AG08395 (cell line): ENCODE measurements around the gene GJB1.
"Not testable (repeated sequence)": the region's sequence is repeated elsewhere in the genome, so short reads cannot be mapped to it uniquely, and the experiment has no call there.

Experiments
- DNase-seq: peaks from one replicate; pipeline ENCODE4 v3.0.0; 2012; ENCODE audit warnings: mixed read lengths, low spot score

The GJB1 gene

GRCh38 chrX:71256051-71256450, 33.0 kb downstream of the GJB1 start:
- no peak for DNase-seq

DNA sequence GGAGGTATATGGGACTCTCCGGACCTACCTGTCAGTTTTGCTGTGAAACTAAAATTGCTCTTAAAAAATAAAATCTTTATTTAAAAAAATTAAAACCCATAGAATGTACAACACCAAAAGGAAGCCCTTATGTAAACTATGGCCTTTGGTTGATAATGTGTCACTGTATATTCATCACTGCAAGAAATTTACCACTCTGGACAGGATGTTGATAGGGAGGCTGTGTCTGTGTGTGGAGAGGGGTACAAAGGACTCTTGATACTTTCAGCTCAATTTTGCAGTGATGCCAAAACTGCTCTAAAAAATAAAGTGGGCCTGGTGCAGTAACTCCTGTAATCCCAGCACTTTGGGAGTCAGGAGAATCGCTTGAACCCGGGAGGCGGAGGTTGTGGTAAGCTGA, 33.8 kb downstream of the GJB1 start:
- DNase-seq: no peak

DNA sequence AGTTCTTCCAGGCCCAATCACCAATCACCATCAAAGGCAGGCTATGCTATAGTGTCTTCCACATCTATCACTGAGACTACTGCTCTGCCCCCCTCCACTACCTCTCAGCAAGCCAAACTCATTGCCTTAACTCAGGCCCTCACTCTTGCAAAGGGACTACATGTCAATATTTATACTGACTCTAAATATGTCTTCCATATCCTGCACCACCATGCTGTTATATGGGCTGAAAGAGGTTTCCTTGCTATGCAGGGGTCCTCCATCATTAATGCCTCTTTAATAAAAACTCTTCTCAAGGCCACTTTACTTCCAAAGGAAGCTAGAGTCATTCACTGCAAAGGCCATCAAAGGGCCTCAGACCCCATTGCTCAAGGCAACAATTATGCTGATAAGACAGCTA, 45.6 kb downstream of the GJB1 start:
- DNase-seq: not testable (repeated sequence)

- no peak for DNase-seq
These were observed 46.9 kb downstream of the GJB1 start for GRCh38 chrX:71269801-71270395.

DNA sequence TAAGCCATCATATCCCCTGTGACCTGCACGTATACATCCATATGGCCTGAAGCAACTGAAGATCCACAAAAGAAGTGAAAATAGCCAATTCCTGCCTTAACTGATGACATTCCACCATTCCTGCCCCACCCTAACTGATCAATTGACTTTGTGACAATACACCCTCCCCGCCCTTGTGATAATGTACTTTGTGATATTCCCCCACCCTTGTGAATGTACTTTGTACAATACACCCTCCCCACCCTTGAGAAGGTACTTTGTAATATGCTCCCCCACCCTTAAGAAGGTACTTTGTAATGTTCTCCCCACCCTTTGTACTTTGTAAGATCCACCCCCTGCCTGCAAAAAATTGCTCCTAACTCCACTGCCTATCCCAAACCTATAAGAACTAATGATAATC, 49.3 kb downstream of the GJB1 start:
- not testable (repeated sequence) for DNase-seq
